Ishikawa (cell line): ENCODE measurements around the gene DZIP3.

Source experiments
- CEBPB ChIP-seq: IDR thresholded peaks from 2 replicates; pipeline ENCODE4 v1.6.1; 2012
- CREB1 ChIP-seq: IDR thresholded peaks from 2 replicates; pipeline ENCODE4 v1.6.1; 2012; ENCODE audit warnings: low read depth
- EGR1 ChIP-seq: IDR thresholded peaks from 2 replicates; pipeline ENCODE4 v1.6.1; 2012
- EP300 ChIP-seq: IDR thresholded peaks from 2 replicates; pipeline ENCODE4 v1.6.1; 2012; ENCODE audit warnings: borderline replicate concordance
- FOXM1 ChIP-seq: IDR thresholded peaks from 2 replicates; pipeline ENCODE4 v1.6.1; 2012; ENCODE audit warnings: low read depth, borderline replicate concordance
- NFIC ChIP-seq: IDR thresholded peaks from 2 replicates; pipeline ENCODE4 v1.6.1; 2012
- RAD21 ChIP-seq: IDR thresholded peaks from 2 replicates; pipeline ENCODE4 v1.6.1; 2012; ENCODE audit warnings: low read depth
- TAF1 ChIP-seq: IDR thresholded peaks from 2 replicates; pipeline ENCODE4 v1.6.1; 2012; ENCODE audit warnings: low read depth, mild to moderate bottlenecking
- TCF12 ChIP-seq: IDR thresholded peaks from 2 replicates; pipeline ENCODE4 v1.6.1; 2012; ENCODE audit warnings: low read depth
- TEAD4 ChIP-seq: IDR thresholded peaks from 2 replicates; pipeline ENCODE4 v1.6.1; 2012
- YY1 ChIP-seq: IDR thresholded peaks from 2 replicates; pipeline ENCODE4 v1.6.1; 2012; ENCODE audit warnings: low read depth
- ZBTB7A ChIP-seq: IDR thresholded peaks from 2 replicates; pipeline ENCODE4 v1.6.1; 2012; ENCODE audit warnings: low read depth
- TF ChIP-seq, protein P1 (sequence below): IDR thresholded peaks from 2 replicates; pipeline ENCODE4 v1.6.1; 2012; ENCODE audit warnings: low read depth, mild to moderate bottlenecking
- TF ChIP-seq, protein P2 (sequence below): IDR thresholded peaks from 2 replicates; pipeline ENCODE4 v1.6.1; 2012
- TF ChIP-seq, protein P3 (sequence below): IDR thresholded peaks from 2 replicates; pipeline ENCODE4 v1.6.1; 2012

The DZIP3 gene

DNA sequence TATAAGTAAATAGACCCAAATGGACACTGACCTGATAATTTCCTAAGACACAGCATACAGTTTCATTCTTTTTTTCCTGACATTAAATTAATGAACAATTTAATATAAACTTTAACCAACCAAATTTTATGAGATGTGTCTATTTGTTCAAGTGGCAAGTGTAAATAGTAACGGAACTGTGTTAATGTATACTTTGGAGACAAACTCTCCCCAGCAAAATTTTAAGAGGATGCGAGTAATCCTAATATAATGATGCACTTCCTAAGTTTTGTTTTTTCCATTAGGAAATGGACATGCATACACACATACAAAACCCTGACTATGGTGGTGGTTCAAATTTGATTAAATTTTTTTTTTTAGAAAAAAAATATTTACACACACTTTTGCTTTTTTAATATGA lies 40.6 kb upstream of the DZIP3 start:
- TF ChIP-seq, protein P1, sequence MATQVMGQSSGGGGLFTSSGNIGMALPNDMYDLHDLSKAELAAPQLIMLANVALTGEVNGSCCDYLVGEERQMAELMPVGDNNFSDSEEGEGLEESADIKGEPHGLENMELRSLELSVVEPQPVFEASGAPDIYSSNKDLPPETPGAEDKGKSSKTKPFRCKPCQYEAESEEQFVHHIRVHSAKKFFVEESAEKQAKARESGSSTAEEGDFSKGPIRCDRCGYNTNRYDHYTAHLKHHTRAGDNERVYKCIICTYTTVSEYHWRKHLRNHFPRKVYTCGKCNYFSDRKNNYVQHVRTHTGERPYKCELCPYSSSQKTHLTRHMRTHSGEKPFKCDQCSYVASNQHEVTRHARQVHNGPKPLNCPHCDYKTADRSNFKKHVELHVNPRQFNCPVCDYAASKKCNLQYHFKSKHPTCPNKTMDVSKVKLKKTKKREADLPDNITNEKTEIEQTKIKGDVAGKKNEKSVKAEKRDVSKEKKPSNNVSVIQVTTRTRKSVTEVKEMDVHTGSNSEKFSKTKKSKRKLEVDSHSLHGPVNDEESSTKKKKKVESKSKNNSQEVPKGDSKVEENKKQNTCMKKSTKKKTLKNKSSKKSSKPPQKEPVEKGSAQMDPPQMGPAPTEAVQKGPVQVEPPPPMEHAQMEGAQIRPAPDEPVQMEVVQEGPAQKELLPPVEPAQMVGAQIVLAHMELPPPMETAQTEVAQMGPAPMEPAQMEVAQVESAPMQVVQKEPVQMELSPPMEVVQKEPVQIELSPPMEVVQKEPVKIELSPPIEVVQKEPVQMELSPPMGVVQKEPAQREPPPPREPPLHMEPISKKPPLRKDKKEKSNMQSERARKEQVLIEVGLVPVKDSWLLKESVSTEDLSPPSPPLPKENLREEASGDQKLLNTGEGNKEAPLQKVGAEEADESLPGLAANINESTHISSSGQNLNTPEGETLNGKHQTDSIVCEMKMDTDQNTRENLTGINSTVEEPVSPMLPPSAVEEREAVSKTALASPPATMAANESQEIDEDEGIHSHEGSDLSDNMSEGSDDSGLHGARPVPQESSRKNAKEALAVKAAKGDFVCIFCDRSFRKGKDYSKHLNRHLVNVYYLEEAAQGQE, result no peak
- TF ChIP-seq TEAD4 (no peak), EP300 (no peak), EGR1 (no peak), TAF1 (no peak), ZBTB7A (no peak), YY1 (no peak), TCF12 (no peak), FOXM1 (no peak), NFIC (no peak), RAD21 (no peak), CEBPB (no peak), CREB1 (no peak)
- TF ChIP-seq, protein P2, sequence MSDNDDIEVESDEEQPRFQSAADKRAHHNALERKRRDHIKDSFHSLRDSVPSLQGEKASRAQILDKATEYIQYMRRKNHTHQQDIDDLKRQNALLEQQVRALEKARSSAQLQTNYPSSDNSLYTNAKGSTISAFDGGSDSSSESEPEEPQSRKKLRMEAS, result no peak
- TF ChIP-seq, protein P3, sequence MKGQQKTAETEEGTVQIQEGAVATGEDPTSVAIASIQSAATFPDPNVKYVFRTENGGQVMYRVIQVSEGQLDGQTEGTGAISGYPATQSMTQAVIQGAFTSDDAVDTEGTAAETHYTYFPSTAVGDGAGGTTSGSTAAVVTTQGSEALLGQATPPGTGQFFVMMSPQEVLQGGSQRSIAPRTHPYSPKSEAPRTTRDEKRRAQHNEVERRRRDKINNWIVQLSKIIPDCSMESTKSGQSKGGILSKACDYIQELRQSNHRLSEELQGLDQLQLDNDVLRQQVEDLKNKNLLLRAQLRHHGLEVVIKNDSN, result no peak

DNA sequence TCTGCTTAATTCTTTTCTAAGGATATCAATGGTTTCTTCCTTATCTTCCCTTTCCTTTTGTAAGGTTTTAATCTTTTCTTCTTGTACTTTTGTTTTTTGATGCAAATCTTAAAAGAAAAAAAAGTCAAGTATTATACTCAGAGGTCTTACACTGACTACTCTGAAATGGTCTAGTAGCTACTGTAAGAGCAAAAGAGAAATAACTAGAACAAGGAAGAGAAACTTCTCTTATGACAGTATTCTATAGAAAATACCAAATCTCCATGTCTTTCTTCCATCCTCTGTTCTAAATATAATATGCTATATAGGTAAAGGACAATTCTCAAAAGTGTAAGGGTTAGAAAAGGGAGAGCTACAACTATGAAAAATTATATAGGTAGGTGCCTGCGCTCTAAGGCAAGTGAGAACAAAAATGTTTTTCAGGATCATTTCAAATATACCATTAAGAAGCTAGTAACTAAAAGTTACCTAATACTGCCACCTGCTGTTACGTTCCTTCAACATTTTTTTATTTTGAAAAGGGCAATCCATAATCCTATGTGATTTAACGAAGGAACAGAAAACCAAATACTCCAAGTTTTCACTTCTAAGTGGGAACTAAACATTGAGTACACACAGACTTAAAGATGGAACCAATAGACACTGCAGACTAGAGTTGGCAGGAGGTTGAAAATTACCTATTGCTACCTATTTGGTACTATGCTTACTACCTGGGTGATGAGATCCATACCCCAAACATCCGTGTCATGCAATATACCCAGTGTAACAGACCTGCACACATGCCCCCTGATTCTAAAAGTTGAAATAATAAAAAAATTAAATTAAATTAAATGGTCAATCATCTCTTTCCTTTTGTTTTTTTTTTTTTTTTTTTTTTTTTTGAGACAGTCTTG lies 37.0 kb upstream of the DZIP3 start:
- TF ChIP-seq RAD21 (peak; percentile 42), ZBTB7A (no peak)

DNA sequence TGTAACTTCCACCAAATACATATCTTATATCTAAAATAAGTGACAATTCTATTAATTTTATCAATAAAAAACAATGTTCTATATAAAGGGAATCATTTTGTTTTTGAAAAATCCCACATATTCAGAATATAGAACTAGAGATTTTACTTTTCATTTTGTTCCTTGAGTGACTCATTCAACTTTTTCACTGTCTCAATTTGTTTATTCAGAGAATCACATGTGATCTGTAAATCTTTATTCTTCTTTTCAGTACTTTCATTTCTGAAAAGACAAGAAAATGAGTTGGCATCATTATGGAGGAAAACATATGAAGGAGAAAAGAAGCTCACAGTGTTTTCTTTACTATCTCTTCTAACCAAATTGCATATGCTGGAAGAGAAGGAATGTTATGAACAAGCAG lies 35.3 kb upstream of the DZIP3 start:
- TF ChIP-seq, protein P2, result no peak
- no peak for TF ChIP-seq EP300
- TF ChIP-seq RAD21, result no peak

DNA sequence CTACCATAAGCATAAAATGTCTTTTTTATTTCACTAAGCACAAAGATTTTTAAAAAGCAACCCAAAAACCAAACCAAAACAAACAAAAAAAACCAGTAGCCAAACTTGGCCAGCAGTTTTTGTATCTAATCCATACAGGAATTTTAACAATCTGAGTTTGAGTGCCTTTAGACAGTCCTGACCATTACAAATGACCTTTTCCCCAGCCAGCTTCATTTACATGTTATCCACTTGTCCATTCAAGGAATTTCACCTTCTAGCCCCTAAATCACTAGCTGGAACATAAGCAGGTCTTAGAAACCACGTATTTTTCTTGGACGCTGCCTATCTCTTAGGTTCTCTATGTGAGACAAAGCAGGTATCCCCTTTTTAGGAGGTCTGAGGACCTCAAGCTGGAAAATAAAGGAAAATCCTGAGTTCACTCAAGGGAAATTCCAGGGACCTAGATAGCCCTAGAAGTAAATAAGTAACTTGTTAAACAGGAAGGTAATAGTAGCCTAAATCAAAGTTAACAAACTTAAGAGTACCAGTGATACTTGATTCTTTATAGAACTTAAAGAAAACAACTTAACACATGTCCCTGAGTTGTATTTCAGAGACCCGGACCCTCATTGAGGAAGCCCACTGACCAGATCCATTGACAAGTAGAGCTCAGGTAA lies 34.5 kb upstream of the DZIP3 start:
- TF ChIP-seq NFIC (no peak), YY1 (no peak)
- TF ChIP-seq, protein P3, result no peak

DNA sequence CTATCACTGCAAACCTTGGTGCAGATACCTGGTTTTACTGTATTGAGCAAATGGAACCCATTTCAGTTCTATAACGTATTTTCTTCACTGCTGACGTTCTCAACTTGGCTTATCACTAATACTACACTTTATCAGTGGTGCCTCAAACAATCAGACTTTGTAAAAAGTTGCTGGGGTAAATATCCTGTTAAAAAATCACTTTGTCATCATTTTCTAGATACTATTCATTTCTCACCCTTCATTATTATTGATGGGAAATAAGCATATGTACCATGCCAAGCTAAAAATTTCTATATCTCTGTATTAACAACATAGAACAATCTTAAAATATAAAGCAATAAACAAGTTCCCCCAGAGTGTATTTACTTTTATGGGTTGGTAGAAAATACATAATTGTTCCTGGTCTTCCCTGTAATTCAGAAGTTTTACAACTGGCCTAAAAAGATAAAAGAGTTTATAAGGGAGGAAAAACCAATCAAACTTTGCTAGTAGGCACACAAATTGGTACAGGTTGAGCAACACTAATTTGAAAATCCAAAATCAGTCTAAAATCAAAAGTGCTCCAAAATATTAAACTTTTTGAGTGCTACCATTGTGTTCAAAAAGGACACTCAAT lies 33.4 kb upstream of the DZIP3 start:
- no peak for TF ChIP-seq YY1
- TF ChIP-seq CREB1, result no peak
- TF ChIP-seq ZBTB7A, result no peak
- no peak for TF ChIP-seq CEBPB
- TF ChIP-seq, protein P3, result no peak
- TF ChIP-seq TAF1, result no peak
- TF ChIP-seq, protein P1, result no peak
- no peak for TF ChIP-seq TEAD4
- no peak for TF ChIP-seq EGR1
- TF ChIP-seq RAD21, result no peak
- TF ChIP-seq, protein P2, result no peak
- no peak for TF ChIP-seq FOXM1
- no peak for TF ChIP-seq EP300
- no peak for TF ChIP-seq NFIC
- TF ChIP-seq TCF12, result no peak

DNA sequence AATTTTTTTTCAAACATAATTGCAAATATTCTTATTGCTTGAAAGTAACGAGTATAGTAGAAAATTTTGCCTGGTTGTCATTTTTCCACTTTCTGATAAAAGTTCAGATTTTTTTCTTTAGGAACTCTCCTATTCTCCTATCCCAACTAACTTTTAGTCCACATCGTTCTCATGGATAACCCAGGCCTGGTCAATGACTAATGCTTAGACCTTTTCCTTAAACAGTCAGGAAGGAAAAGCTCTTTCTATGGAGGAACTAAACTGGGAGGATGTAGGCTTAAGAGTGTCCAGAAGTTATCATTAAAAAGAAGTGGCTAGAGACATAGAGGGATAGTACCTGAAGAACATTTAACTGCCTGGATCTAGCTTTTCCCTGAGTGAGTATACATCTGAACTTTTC lies 27.0 kb upstream of the DZIP3 start:
- TF ChIP-seq TEAD4, result no peak
- no peak for TF ChIP-seq YY1
- TF ChIP-seq, protein P2, result no peak
- TF ChIP-seq EP300, result no peak
- TF ChIP-seq TAF1, result no peak
- no peak for TF ChIP-seq CEBPB
- TF ChIP-seq, protein P1, result no peak
- TF ChIP-seq CREB1, result no peak
- TF ChIP-seq NFIC, result no peak
- no peak for TF ChIP-seq TCF12
- TF ChIP-seq EGR1, result no peak
- no peak for TF ChIP-seq FOXM1
- TF ChIP-seq, protein P3, result no peak
